K562 (cell line): Measurements from ENCODE around the gene ITGA2B. TPM values are rescaled to one million over a fixed set of nuclear protein-coding genes. Genes with fewer than 3 reads are reported as not detected.

Experiments
- ETV6 ChIP-seq, 3 experiments: fragments of 150-350 bp in 1 of 3; sonication (generic) in 1 of 3; formaldehyde crosslinking in 1 of 3; IDR thresholded peaks; 2 replicates each; pipeline versions ENCODE4 v1.6.1 to v1.8.0; 2014 to 2022; ENCODE audit warnings: borderline replicate concordance in 2 of 3, low read depth in 2 of 3, antibody characterized with exemption in 1 of 3, low read length in 1 of 3, mild to moderate bottlenecking in 1 of 3, missing genetic modification reagents in 1 of 3
- HDAC2 ChIP-seq: fragments of 450-650 bp; IDR thresholded peaks from 2 replicates; pipeline ENCODE4 v1.6.1; 2016; ENCODE audit warnings: mild to moderate bottlenecking
- HDAC6 ChIP-seq: IDR thresholded peaks from 2 replicates; pipeline ENCODE4 v1.6.1; 2012; ENCODE audit warnings: low read depth, mild to moderate bottlenecking, control low read depth, inconsistent platforms, low read length, moderate library complexity
- NR1H2 ChIP-seq: sonication (generic); formaldehyde crosslinking; IDR thresholded peaks from 2 replicates; pipeline ENCODE4 v1.4.0; 2020; ENCODE audit warnings: mild to moderate bottlenecking, missing genetic modification reagents
- ZNF318 ChIP-seq, 2 experiments: fragments of 450-650 bp; IDR thresholded peaks; 2 replicates each; pipeline ENCODE4 v1.6.1; 2016; ENCODE audit warnings: mild to moderate bottlenecking in 2 of 2, borderline replicate concordance in 1 of 2, low read depth in 1 of 2, moderate library complexity in 1 of 2
- ZNF609 ChIP-seq: sonication (generic); formaldehyde crosslinking; IDR thresholded peaks from 2 replicates; pipeline ENCODE4 v1.8.1; 2023; ENCODE audit warnings: missing genetic modification reagents, mild to moderate bottlenecking, borderline replicate concordance
- polyA plus RNA-seq, 8 experiments: library from polyadenylated mRNA; depleted of rRNA in 4 of 8; stranded (reverse) in 5 of 8; unstranded in 3 of 8; fragments of >200 nt; fragmentation: Nextera tagmentation in 2 of 8; fragmentation: Illumina TruSeq in 1 of 8; extraction: Ambion mirVana in 2 of 8; extraction: Trizol in 1 of 8; gene quantifications; 2 replicates each; pipeline versions ENCODE4 v1.2.1 to v1.2.3, GENCODE V29; 2011 to 2014; ENCODE audit warnings: inconsistent platforms in 1 of 8, missing spikeins in 1 of 8
- total RNA-seq, 7 experiments: library from RNA; depleted of rRNA in 6 of 7; stranded (reverse); fragments of >200 nt in 6 of 7; fragmentation: Illumina TruSeq in 2 of 7; extraction: Trizol in 2 of 7; gene quantifications; 2 replicates each; pipeline versions ENCODE4 v1.2.1 to v1.2.3, GENCODE V29; 2011 to 2021; ENCODE audit warnings: low replicate concordance in 1 of 7
- TF ChIP-seq, protein P1 (sequence below): fragments of 250-450 bp; sonication (Bioruptor Pico); IDR thresholded peaks from 2 replicates; pipeline ENCODE4 v1.5.0; 2021; ENCODE audit warnings: mild to moderate bottlenecking, moderate library complexity

The ITGA2B gene
- total and polyA plus RNA-seq, 9 of the 15 experiments (the other 6 are each of a cell fraction or from before 2014, with no cell fraction given), result 1.1 to 26.4 (median 5.6) TPM

DNA sequence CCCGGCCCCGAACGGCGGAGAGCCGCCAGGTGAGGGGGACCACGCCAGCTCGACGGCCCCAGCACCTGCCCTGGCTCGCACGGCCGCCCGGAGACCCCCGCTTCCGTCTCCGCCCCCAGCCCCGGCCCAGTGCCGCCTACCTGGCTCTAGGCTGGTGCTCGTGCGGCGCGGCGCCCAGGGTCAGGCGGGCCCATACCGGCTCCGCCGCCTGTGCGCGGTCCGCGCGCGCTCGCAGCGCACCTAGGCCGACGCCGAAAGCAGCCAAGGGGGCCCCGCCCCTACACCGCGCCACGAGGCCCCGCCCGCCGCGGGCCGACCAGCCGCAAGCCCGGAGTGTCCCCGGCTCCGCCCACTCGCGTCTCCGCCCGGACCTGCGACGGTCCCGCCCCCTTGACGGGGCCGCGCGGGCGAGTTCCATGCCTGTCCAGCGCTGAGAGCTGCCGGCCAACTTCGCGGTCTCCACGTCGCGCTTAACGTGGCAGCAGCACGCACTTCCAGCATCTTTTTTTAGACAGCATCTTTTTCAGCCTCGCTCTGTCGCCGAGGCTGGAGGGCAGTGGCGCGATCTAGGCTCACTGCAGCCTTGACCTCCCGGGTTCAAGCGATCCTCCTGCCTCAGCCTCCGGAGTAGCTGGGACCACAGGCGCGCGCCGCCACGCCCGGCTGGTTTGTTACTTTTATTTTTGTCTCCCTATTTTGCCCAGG lies 64.7 kb downstream of the ITGA2B start, which contains the start of gene SLC25A39 (continued):
- TF ChIP-seq, protein P1, sequence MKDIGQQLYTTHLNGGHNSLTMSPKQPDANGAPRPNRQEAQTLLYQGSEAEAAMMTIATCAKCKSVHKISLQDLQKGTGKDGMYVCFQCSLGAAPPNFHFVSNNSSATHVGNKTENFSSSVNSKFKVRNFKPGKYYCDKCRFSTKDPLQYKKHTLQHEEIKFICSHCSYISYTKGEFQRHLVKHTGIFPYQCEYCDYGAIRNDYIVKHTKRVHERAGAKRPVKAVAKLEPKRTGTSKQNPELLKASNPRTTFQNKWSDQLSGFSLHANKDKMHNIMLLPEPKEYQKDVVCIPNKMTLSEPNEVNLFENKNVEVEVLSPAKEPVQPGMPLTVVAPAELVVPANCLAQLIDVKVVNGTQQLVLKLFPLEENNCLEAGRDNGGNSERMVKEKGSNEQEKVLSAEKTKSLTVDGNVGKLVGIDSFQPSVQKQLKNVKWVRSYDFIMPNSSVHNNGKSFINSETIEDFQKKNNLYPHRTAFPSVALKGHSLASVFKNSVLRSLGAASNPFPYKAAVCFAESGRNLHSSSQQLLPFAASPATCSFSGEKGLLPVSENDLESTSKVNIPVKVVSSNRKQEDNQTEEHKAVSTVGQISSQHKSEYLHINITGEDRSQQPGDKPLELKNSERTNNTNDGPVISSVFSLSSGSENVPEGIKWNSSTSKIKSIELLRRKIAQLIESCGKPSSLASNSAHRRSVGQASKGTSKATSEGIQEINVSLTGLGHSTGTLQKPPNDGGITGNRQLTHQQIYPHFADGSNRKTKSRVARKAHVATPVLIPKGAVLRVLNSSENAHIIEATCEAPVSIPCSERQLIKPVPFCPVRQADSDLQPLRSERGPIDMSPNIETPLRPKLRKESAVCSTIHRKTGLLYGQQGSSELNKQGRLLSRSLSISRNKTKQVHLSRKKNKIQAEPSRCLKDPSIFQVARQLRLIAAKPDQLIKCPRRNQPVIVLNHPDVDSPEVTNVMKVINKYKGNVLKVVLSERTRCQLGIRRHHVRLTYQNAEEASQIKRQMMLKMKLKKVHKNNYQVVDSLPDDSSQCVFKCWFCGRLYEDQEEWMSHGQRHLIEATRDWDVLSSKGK (CRISPR knock-in tag), result no peak
- TF ChIP-seq HDAC2 (no peak; the same call in 1 of the 2 replicates), ZNF609 (CRISPR knock-in tag) (no peak), ETV6 (IDR thresholded peaks at IDR 0.05; ENCODE audit: borderline replicate concordance in 1 of 2, low read depth in 2 of 2, low read length in 1 of 2) (no peak), ETV6 (CRISPR knock-in tag; IDR thresholded peaks at IDR 0.05; ENCODE audit: borderline replicate concordance) (no peak), ZNF318 (IDR thresholded peaks at IDR 0.05; ENCODE audit: borderline replicate concordance in 1 of 2, low read depth in 1 of 2) (no peak), HDAC6 (no peak), NR1H2 (no peak)
